Gastrocnemius medialis (tissue), 4 donors: Measurements from ENCODE around the gene TRIO. TPM values are rescaled to one million over a fixed set of nuclear protein-coding genes. Genes with fewer than 3 reads are reported as not detected.

Source experiments
- ATAC-seq, 2 donors: fragments of 150-250 bp; one replicate each; pipeline ENCODE4 v1.9.1; 2016
- DNase-seq, 2 donors: peaks; one replicate each; pipeline ENCODE4 v3.0.0-alpha.2; 2019
- H3K27ac ChIP-seq, 4 donors: fragments of 200-600 bp; sonication (generic); 1 replicate in 1 of 4; 2 replicates in 3 of 4; pipeline ENCODE4 v1.5.1; 2016 to 2018; ENCODE audit warnings: mild to moderate bottlenecking in 2 of 4, moderate library complexity in 1 of 4
- H3K27me3 ChIP-seq, 3 donors: fragments of 200-600 bp; sonication (generic) in 2 of 3; 1 replicate in 1 of 3; 2 replicates in 2 of 3; pipeline versions ENCODE4 v1.5.1 to v1.6.0; 2016 to 2019; ENCODE audit warnings: mild to moderate bottlenecking in 1 of 3, moderate library complexity in 1 of 3
- H3K36me3 ChIP-seq, 2 donors: fragments of 200-600 bp; sonication (generic) in 1 of 2; one replicate each; pipeline ENCODE4 v1.5.1; 2017 to 2018
- H3K4me1 ChIP-seq, 2 donors: fragments of 200-600 bp; sonication (generic) in 1 of 2; one replicate each; pipeline ENCODE4 v1.5.1; 2016 to 2017; ENCODE audit warnings: mild to moderate bottlenecking in 2 of 2
- H3K4me3 ChIP-seq, 4 donors: fragments of 200-600 bp; sonication (generic) in 3 of 4; 1 replicate in 1 of 4; 2 replicates in 3 of 4; pipeline ENCODE4 v1.5.1; 2016 to 2019; ENCODE audit warnings: mild to moderate bottlenecking in 2 of 4
- H3K9me3 ChIP-seq, 3 donors: fragments of 200-600 bp; sonication (generic) in 2 of 3; 1 replicate in 1 of 3; 2 replicates in 2 of 3; pipeline ENCODE4 v1.5.1; 2016 to 2019
- CTCF ChIP-seq, 5 experiments: fragments of 450-650 bp in 3 of 5; fragments of 200-600 bp in 2 of 5; sonication (generic) in 2 of 5; IDR thresholded peaks in 4 of 5; conservative IDR thresholded peaks in 1 of 5; 1 replicate in 4 of 5; 2 replicates in 1 of 5; pipeline ENCODE4 v1.5.1; 2016 to 2019; ENCODE audit warnings: antibody characterized with exemption in 5 of 5, mild to moderate bottlenecking in 3 of 5, moderate library complexity in 3 of 5
- POLR2A ChIP-seq, 2 donors: fragments of 450-650 bp; IDR thresholded peaks; one replicate each; pipeline ENCODE4 v1.6.1; 2017; ENCODE audit warnings: antibody characterized with exemption in 2 of 2, mild to moderate bottlenecking in 2 of 2, moderate library complexity in 2 of 2
- in situ Hi-C, 4 donors: fragments of 200-750 bp; cut with MboI; loops; one replicate each; pipeline versions ENCODE4 v1.15.0 to v1.8.0; 2017; ENCODE audit warnings: low sequenced_read_pairs in 4 of 4
- intact Hi-C: fragments of 100-400 bp; cut with DNase I; formaldehyde crosslinking; loops from one replicate; pipeline ENCODE4 v1.15.1; 2023; ENCODE audit warnings: low total_unique reads
- total RNA-seq, 4 donors: library from RNA; depleted of rRNA; stranded (reverse); fragments of >200 nt; gene quantifications; one replicate each; pipeline versions ENCODE4 v1.1.0 to v1.2.3, GENCODE V29; 2016

The TRIO gene
- total RNA-seq, 4 donors from 2014 or later = 31.5 to 57.5 (median 50.4) TPM

- Histone ChIP-seq H3K27ac (peak overlapping the region; percentile 60 to 74 (median 71)), H3K36me3 (no peaks in the 10 kb centered on the region), H3K27me3 (no peaks in the 10 kb centered on the region), H3K9me3 (no peaks in the 10 kb centered on the region), H3K4me3 (no peak overlapping the region), H3K4me1 (peaks cover 70 to 80% of the 10 kb centered on the region in 2 donors)
- in situ Hi-C loops = no loop called here
- ATAC-seq (peak; percentile 23 to 49), DNase-seq (peak; percentile 15 to 66)
- no peak for TF ChIP-seq POLR2A (IDR thresholded peaks at IDR 0.05)
- TF ChIP-seq CTCF (IDR thresholded peaks at IDR 0.05 in 4 of 5, conservative IDR thresholded peaks at IDR 0.05 in 1 of 5) = no peak
- intact Hi-C loops = no loop called here
These were observed 42.4 kb downstream of the TRIO start for GRCh38 chr5:14185326-14186058.

GRCh38 chr5:14186059-14186830 is 43.1 kb downstream of the TRIO start:
- ATAC-seq = no peak
- H3K4me3 ChIP-seq = no peak overlapping the region
- no peak for TF ChIP-seq POLR2A (IDR thresholded peaks at IDR 0.05)
- TF ChIP-seq CTCF (IDR thresholded peaks at IDR 0.05 in 4 of 5, conservative IDR thresholded peaks at IDR 0.05 in 1 of 5) = no peak
- H3K27me3 ChIP-seq = no peaks in the 10 kb centered on the region
- intact Hi-C loops = no loop called here
- no peaks in the 10 kb centered on the region for H3K9me3 ChIP-seq
- no peak for DNase-seq
- H3K36me3 ChIP-seq = no peaks in the 10 kb centered on the region
- H3K4me1 ChIP-seq = peaks cover 76 to 85% of the 10 kb centered on the region in 2 donors
- in situ Hi-C loops = no loop called here
- peak overlapping the region; percentile 60 to 74 (median 71) for H3K27ac ChIP-seq

GRCh38 chr5:14187157-14187556 is 44.0 kb downstream of the TRIO start:
- Histone ChIP-seq H3K9me3 (no peaks in the 10 kb centered on the region), H3K36me3 (no peaks in the 10 kb centered on the region), H3K27me3 (no peaks in the 10 kb centered on the region), H3K4me1 (peaks cover 70 to 90% of the 10 kb centered on the region in 2 donors), H3K27ac (peak overlapping the region in 3 of 4 donors; percentile 14 to 27 (median 23)), H3K4me3 (no peak overlapping the region)
- no peak for ATAC-seq
- in situ Hi-C loops = no loop called here
- no peak for TF ChIP-seq CTCF (IDR thresholded peaks at IDR 0.05 in 4 of 5, conservative IDR thresholded peaks at IDR 0.05 in 1 of 5)
- no peak for TF ChIP-seq POLR2A (IDR thresholded peaks at IDR 0.05)
- no peak for DNase-seq
- intact Hi-C loops = no loop called here

GRCh38 chr5:14187660-14188059 is 44.5 kb downstream of the TRIO start:
- DNase-seq (no peak), ATAC-seq (no peak)
- TF ChIP-seq CTCF (IDR thresholded peaks at IDR 0.05 in 4 of 5, conservative IDR thresholded peaks at IDR 0.05 in 1 of 5) (no peak), POLR2A (IDR thresholded peaks at IDR 0.05) (no peak)
- Histone ChIP-seq H3K27me3 (no peaks in the 10 kb centered on the region), H3K27ac (peak overlapping the region in 2 of 4 donors; percentile 23 to 27), H3K36me3 (no peaks in the 10 kb centered on the region), H3K4me3 (no peak overlapping the region), H3K4me1 (peaks cover 70 to 90% of the 10 kb centered on the region in 2 donors), H3K9me3 (no peaks in the 10 kb centered on the region)
- intact Hi-C loops = no loop called here
- in situ Hi-C loops = no loop called here
